GM12891 (cell line): ENCODE results near the gene TCTN2.

Experiments
- DNase-seq: peaks from one replicate; pipeline ENCODE4 v3.0.0; 2011; ENCODE audit warnings: low spot score; ENCODE audit not compliant: insufficient read length
- FAIRE-seq: peaks from 2 replicates; lab custom pipeline; 2011; peaks lifted over from hg19 to GRCh38; lab: Jason Lieb, UNC
- PAX5 ChIP-seq: IDR thresholded peaks from 2 replicates; pipeline ENCODE4 v1.6.1; 2011; ENCODE audit warnings: low read length, moderate library complexity, mild to moderate bottlenecking; ENCODE audit not compliant: insufficient read depth, severe bottlenecking
- POLR2A ChIP-seq: IDR thresholded peaks from 2 replicates; pipeline ENCODE4 v1.6.1; 2011; ENCODE audit warnings: low read depth, low read length, control low read depth
- POLR2AphosphoS5 ChIP-seq: IDR thresholded peaks from 2 replicates; pipeline ENCODE4 v1.6.1; 2011; ENCODE audit warnings: low read depth, low read length, control low read depth
- POU2F2 ChIP-seq: IDR thresholded peaks from 2 replicates; pipeline ENCODE4 v1.6.1; 2011; ENCODE audit warnings: low read depth, mild to moderate bottlenecking, control low read depth, low read length, moderate library complexity
- SPI1 ChIP-seq: IDR thresholded peaks from 2 replicates; pipeline ENCODE4 v1.6.1; 2011; ENCODE audit warnings: low read depth, low read length, control low read depth
- TAF1 ChIP-seq: IDR thresholded peaks from 2 replicates; pipeline ENCODE4 v1.6.1; 2011; ENCODE audit warnings: low read depth, low read length, control low read depth

The TCTN2 gene

GRCh38 chr12:123749355-123749754 is 78.4 kb downstream of the TCTN2 start:
- FAIRE-seq (no peak), DNase-seq (no peak)
- TF ChIP-seq POLR2A: no peak
- TF ChIP-seq TAF1: no peak
- no peak for TF ChIP-seq SPI1
- no peak for TF ChIP-seq POLR2AphosphoS5
- TF ChIP-seq PAX5: no peak
- TF ChIP-seq POU2F2: no peak

- no peak for FAIRE-seq
- TF ChIP-seq PAX5 (no peak), TAF1 (no peak), POLR2AphosphoS5 (no peak), SPI1 (no peak), POU2F2 (no peak), POLR2A (no peak)
Observed at GRCh38 chr12:123750159-123750656, 79.3 kb downstream of the TCTN2 start.

GRCh38 chr12:123752046-123752445 is 81.1 kb downstream of the TCTN2 start:
- FAIRE-seq (no peak), DNase-seq (no peak)
- TF ChIP-seq POLR2AphosphoS5 (no peak), POLR2A (no peak), TAF1 (no peak), PAX5 (no peak), SPI1 (no peak), POU2F2 (no peak)

More at GRCh38 chr12:123750159-123750656, 79.3 kb downstream of the TCTN2 start:
- DNase-seq: no peak

- DNase-seq (no peak), FAIRE-seq (no peak)
- TF ChIP-seq POLR2A: no peak
- no peak for TF ChIP-seq PAX5
- no peak for TF ChIP-seq SPI1
- no peak for TF ChIP-seq POU2F2
- TF ChIP-seq TAF1: no peak
- no peak for TF ChIP-seq POLR2AphosphoS5
Observed at GRCh38 chr12:123754041-123754772, 83.3 kb downstream of the TCTN2 start.

GRCh38 chr12:123757561-123757960 is 86.6 kb downstream of the TCTN2 start:
- DNase-seq: no peak
- no peak for FAIRE-seq
- TF ChIP-seq SPI1: no peak
- no peak for TF ChIP-seq PAX5
- TF ChIP-seq TAF1: no peak
- no peak for TF ChIP-seq POU2F2
- TF ChIP-seq POLR2A: no peak
- TF ChIP-seq POLR2AphosphoS5: no peak
